WTC11 (cell line): ENCODE measurements around the gene IVD. TPM values are rescaled to one million over a fixed set of nuclear protein-coding genes. Genes with fewer than 3 reads are reported as not detected.

Source experiments
- CBFB ChIP-seq: sonication (generic); formaldehyde crosslinking; IDR thresholded peaks from 2 replicates; pipeline ENCODE4 v1.8.1; 2022; ENCODE audit warnings: mild to moderate bottlenecking, low read depth, missing genetic modification reagents
- CREM ChIP-seq: sonication (generic); formaldehyde crosslinking; IDR thresholded peaks from 2 replicates; pipeline ENCODE4 v1.8.1; 2022; ENCODE audit warnings: mild to moderate bottlenecking, missing genetic modification reagents, moderate library complexity
- ETV6 ChIP-seq: sonication (generic); formaldehyde crosslinking; IDR thresholded peaks from 2 replicates; pipeline ENCODE4 v1.8.1; 2022; ENCODE audit warnings: mild to moderate bottlenecking, missing genetic modification reagents
- GABPB1 ChIP-seq: sonication (generic); formaldehyde crosslinking; IDR thresholded peaks from 2 replicates; pipeline ENCODE4 v1.8.1; 2023; ENCODE audit warnings: mild to moderate bottlenecking, missing genetic modification reagents
- JUN ChIP-seq: sonication (generic); formaldehyde crosslinking; IDR thresholded peaks from 2 replicates; pipeline ENCODE4 v1.8.0; 2023; ENCODE audit warnings: mild to moderate bottlenecking, missing genetic modification reagents
- NFATC4 ChIP-seq: fragments of 250-450 bp; sonication (Bioruptor Pico); IDR thresholded peaks from 2 replicates; pipeline ENCODE4 v1.9.0; 2021; ENCODE audit warnings: mild to moderate bottlenecking
- NFYB ChIP-seq: sonication (generic); formaldehyde crosslinking; conservative IDR thresholded peaks from 2 replicates; pipeline ENCODE4 v1.8.0; 2022; ENCODE audit warnings: low read depth, missing genetic modification reagents
- NR1H2 ChIP-seq: sonication (generic); formaldehyde crosslinking; IDR thresholded peaks from 2 replicates; pipeline ENCODE4 v1.9.0; 2021; ENCODE audit warnings: mild to moderate bottlenecking, moderate library complexity, missing genetic modification reagents
- PRRX2 ChIP-seq: fragments of 250-450 bp; sonication (Bioruptor Pico); IDR thresholded peaks from 2 replicates; pipeline ENCODE4 v1.8.0; 2021; ENCODE audit warnings: mild to moderate bottlenecking
- SMAD3 ChIP-seq: sonication (generic); formaldehyde crosslinking; IDR thresholded peaks from 2 replicates; pipeline ENCODE4 v1.8.0; 2022; ENCODE audit warnings: missing genetic modification reagents, mild to moderate bottlenecking, borderline replicate concordance
- TCF7 ChIP-seq: sonication (generic); formaldehyde crosslinking; IDR thresholded peaks from 2 replicates; pipeline ENCODE4 v1.8.0; 2022; ENCODE audit warnings: mild to moderate bottlenecking, low read depth, missing genetic modification reagents, moderate library complexity
- ZNF263 ChIP-seq: sonication (generic); formaldehyde crosslinking; IDR thresholded peaks from 2 replicates; pipeline ENCODE4 v1.8.1; 2022; ENCODE audit warnings: low read depth, mild to moderate bottlenecking, moderate library complexity, missing genetic modification reagents
- total RNA-seq: library from RNA; stranded (reverse); gene quantifications from 3 replicates; pipeline ENCODE4 v1.2.3, GENCODE V29; 2021
- TF ChIP-seq, protein P1 (sequence below): sonication (generic); formaldehyde crosslinking; conservative IDR thresholded peaks from 2 replicates; pipeline ENCODE4 v1.8.1; 2022; ENCODE audit warnings: mild to moderate bottlenecking, missing genetic modification reagents
- TF ChIP-seq, protein P2 (sequence below): sonication (generic); formaldehyde crosslinking; IDR thresholded peaks from 2 replicates; pipeline ENCODE4 v1.8.1; 2022; ENCODE audit warnings: mild to moderate bottlenecking, moderate library complexity, missing genetic modification reagents
- TF ChIP-seq, protein P3 (sequence below): sonication (generic); formaldehyde crosslinking; conservative IDR thresholded peaks from 2 replicates; pipeline ENCODE4 v1.8.1; 2023; ENCODE audit warnings: mild to moderate bottlenecking, low read depth, missing genetic modification reagents, moderate library complexity
- TF ChIP-seq, protein P4 (sequence below): sonication (generic); formaldehyde crosslinking; IDR thresholded peaks from 2 replicates; pipeline ENCODE4 v1.8.1; 2023; ENCODE audit warnings: mild to moderate bottlenecking, moderate library complexity, missing genetic modification reagents
- TF ChIP-seq, protein P5 (sequence below): sonication (generic); formaldehyde crosslinking; IDR thresholded peaks from 2 replicates; pipeline ENCODE4 v1.8.1; 2023; ENCODE audit warnings: mild to moderate bottlenecking, missing genetic modification reagents
- TF ChIP-seq, protein P6 (sequence below): sonication (generic); formaldehyde crosslinking; IDR thresholded peaks from 2 replicates; pipeline ENCODE4 v1.8.1; 2023; ENCODE audit warnings: mild to moderate bottlenecking, missing genetic modification reagents, moderate library complexity
- TF ChIP-seq, protein P7 (sequence below): sonication (generic); formaldehyde crosslinking; IDR thresholded peaks from 2 replicates; pipeline ENCODE4 v1.8.1; 2022; ENCODE audit warnings: low read depth, mild to moderate bottlenecking, moderate library complexity, missing genetic modification reagents, borderline replicate concordance

The IVD gene
- total RNA-seq, 1 experiment from 2014 or later = 96.1 TPM

DNA sequence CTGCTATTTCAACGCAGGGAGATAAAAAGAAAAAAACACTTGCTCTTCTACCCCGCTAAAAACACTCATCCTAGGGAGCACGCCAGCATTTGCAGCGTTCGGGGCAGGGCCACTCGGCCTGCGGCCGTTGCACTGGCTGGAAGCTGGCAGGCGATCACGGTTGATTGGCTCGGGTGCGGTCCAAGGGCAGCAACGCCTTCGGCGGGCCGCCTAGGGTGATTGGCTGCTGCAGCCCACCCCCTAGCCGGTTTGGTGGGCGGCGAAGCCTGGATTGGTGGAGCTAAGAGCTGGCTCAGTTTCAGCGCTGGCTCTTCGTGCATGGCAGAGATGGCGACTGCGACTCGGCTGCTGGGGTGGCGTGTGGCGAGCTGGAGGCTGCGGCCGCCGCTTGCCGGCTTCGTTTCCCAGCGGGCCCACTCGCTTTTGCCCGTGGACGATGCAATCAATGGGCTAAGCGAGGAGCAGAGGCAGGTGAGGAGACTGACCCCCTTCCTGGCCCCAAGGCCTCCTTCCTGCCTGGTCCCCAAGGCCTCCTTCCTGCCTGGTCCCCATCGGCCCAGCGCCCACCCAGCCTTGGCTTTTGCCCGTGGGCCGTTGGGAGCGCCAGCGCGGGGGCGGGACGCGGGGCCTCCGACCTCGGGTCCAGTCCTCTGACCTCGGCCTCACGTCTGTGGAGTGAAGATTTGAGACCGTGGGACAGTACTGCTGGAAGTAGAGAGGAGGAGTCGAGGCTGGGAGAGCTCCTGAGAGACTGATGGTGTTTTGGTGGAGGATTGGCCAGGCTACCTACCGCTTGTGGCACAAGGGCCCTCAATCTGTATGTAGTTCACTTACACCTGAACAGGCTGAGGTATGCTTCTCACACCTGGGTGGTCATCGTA is at the start of gene IVD (continued):
- TF ChIP-seq TCF7 (CRISPR knock-in tag) (peak; percentile 70; the same call in 1 of the 2 replicates), NFYB (CRISPR knock-in tag) (peak; percentile 99), NR1H2 (no peak), ETV6 (CRISPR knock-in tag) (peak; percentile 90; the same call in 1 of the 2 replicates), GABPB1 (CRISPR knock-in tag) (peak; percentile 79; the same call in 1 of the 2 replicates), PRRX2 (no peak), CREM (0 out of 2 replicates have a peak, but pooled peaks have one; percentile 33), NFATC4 (CRISPR knock-in tag) (no peak), ZNF263 (no peak), JUN (no peak), CBFB (CRISPR knock-in tag) (peak; percentile 32; the same call in 1 of the 2 replicates), SMAD3 (CRISPR knock-in tag) (peak; percentile 74; the same call in 1 of the 2 replicates)
- TF ChIP-seq, protein P1, sequence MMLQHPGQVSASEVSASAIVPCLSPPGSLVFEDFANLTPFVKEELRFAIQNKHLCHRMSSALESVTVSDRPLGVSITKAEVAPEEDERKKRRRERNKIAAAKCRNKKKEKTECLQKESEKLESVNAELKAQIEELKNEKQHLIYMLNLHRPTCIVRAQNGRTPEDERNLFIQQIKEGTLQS (CRISPR knock-in tag) = no peak
- TF ChIP-seq, protein P2, sequence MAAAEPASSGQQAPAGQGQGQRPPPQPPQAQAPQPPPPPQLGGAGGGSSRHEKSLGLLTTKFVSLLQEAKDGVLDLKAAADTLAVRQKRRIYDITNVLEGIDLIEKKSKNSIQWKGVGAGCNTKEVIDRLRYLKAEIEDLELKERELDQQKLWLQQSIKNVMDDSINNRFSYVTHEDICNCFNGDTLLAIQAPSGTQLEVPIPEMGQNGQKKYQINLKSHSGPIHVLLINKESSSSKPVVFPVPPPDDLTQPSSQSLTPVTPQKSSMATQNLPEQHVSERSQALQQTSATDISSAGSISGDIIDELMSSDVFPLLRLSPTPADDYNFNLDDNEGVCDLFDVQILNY (CRISPR knock-in tag) = no peak
- TF ChIP-seq, protein P3, sequence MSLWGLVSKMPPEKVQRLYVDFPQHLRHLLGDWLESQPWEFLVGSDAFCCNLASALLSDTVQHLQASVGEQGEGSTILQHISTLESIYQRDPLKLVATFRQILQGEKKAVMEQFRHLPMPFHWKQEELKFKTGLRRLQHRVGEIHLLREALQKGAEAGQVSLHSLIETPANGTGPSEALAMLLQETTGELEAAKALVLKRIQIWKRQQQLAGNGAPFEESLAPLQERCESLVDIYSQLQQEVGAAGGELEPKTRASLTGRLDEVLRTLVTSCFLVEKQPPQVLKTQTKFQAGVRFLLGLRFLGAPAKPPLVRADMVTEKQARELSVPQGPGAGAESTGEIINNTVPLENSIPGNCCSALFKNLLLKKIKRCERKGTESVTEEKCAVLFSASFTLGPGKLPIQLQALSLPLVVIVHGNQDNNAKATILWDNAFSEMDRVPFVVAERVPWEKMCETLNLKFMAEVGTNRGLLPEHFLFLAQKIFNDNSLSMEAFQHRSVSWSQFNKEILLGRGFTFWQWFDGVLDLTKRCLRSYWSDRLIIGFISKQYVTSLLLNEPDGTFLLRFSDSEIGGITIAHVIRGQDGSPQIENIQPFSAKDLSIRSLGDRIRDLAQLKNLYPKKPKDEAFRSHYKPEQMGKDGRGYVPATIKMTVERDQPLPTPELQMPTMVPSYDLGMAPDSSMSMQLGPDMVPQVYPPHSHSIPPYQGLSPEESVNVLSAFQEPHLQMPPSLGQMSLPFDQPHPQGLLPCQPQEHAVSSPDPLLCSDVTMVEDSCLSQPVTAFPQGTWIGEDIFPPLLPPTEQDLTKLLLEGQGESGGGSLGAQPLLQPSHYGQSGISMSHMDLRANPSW (CRISPR knock-in tag) = no peak
- TF ChIP-seq, protein P4, sequence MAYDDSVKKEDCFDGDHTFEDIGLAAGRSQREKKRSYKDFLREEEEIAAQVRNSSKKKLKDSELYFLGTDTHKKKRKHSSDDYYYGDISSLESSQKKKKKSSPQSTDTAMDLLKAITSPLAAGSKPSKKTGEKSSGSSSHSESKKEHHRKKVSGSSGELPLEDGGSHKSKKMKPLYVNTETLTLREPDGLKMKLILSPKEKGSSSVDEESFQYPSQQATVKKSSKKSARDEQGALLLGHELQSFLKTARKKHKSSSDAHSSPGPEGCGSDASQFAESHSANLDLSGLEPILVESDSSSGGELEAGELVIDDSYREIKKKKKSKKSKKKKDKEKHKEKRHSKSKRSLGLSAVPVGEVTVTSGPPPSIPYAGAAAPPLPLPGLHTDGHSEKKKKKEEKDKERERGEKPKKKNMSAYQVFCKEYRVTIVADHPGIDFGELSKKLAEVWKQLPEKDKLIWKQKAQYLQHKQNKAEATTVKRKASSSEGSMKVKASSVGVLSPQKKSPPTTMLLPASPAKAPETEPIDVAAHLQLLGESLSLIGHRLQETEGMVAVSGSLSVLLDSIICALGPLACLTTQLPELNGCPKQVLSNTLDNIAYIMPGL = peak; percentile 67; the same call in 1 of the 2 replicates
- TF ChIP-seq, protein P5, sequence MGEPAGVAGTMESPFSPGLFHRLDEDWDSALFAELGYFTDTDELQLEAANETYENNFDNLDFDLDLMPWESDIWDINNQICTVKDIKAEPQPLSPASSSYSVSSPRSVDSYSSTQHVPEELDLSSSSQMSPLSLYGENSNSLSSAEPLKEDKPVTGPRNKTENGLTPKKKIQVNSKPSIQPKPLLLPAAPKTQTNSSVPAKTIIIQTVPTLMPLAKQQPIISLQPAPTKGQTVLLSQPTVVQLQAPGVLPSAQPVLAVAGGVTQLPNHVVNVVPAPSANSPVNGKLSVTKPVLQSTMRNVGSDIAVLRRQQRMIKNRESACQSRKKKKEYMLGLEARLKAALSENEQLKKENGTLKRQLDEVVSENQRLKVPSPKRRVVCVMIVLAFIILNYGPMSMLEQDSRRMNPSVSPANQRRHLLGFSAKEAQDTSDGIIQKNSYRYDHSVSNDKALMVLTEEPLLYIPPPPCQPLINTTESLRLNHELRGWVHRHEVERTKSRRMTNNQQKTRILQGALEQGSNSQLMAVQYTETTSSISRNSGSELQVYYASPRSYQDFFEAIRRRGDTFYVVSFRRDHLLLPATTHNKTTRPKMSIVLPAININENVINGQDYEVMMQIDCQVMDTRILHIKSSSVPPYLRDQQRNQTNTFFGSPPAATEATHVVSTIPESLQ (CRISPR knock-in tag) = no peak
- TF ChIP-seq, protein P6, sequence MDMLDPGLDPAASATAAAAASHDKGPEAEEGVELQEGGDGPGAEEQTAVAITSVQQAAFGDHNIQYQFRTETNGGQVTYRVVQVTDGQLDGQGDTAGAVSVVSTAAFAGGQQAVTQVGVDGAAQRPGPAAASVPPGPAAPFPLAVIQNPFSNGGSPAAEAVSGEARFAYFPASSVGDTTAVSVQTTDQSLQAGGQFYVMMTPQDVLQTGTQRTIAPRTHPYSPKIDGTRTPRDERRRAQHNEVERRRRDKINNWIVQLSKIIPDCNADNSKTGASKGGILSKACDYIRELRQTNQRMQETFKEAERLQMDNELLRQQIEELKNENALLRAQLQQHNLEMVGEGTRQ (CRISPR knock-in tag) = no peak; the same call in 1 of the 2 replicates
- TF ChIP-seq, protein P7, sequence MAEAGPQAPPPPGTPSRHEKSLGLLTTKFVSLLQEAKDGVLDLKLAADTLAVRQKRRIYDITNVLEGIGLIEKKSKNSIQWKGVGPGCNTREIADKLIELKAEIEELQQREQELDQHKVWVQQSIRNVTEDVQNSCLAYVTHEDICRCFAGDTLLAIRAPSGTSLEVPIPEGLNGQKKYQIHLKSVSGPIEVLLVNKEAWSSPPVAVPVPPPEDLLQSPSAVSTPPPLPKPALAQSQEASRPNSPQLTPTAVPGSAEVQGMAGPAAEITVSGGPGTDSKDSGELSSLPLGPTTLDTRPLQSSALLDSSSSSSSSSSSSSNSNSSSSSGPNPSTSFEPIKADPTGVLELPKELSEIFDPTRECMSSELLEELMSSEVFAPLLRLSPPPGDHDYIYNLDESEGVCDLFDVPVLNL (CRISPR knock-in tag) = no peak; the same call in 1 of the 2 replicates
- TF ChIP-seq, all 79 proteins: peak for 20
